ENCODE data around the gene YAP1. TPM values are rescaled to one million over a fixed set of nuclear protein-coding genes. Genes with fewer than 3 reads are reported as not detected.

Gene YAP1
- polyA plus RNA-seq, 1 donor from 2014 or later, result 0.46 TPM

GRCh38 chr11:102279641-102280170, 169.5 kb downstream of the YAP1 start:
- no peak overlapping the region for H3K9ac ChIP-seq (ENCODE audit: low read length)
- no peak overlapping the region for H2AFZ ChIP-seq (ENCODE audit: low read depth, low read length)
- no peaks in the 10 kb centered on the region for H3K27me3 ChIP-seq (ENCODE audit: insufficient read depth, low read depth, low read length)
- H3K9me2 ChIP-seq (ENCODE audit: insufficient read depth, low read length), result no peaks in the 10 kb centered on the region
- H3K4me3 ChIP-seq (ENCODE audit: low read length), result no peak overlapping the region
- H3K79me2 ChIP-seq (replicated peaks; ENCODE audit: insufficient read depth, low read length), result no peaks in the 10 kb centered on the region
- H3K36me3 ChIP-seq (ENCODE audit: insufficient read depth, low read length), result no peaks in the 10 kb centered on the region
- no peak for TF ChIP-seq POLR2AphosphoS5 (IDR thresholded peaks at IDR 0.05)
- TF ChIP-seq TAF1 (IDR thresholded peaks at IDR 0.05; ENCODE audit: low read depth), result no peak
- TF ChIP-seq EZH2 (IDR thresholded peaks at IDR 0.05; ENCODE audit: borderline replicate concordance, insufficient read depth, low read length, poor library complexity, severe bottlenecking), result no peak
- TF ChIP-seq REST (IDR thresholded peaks at IDR 0.05; ENCODE audit: borderline replicate concordance), result no peak
- TF ChIP-seq MXI1 (conservative IDR thresholded peaks at IDR 0.05; ENCODE audit: poor library complexity, severe bottlenecking), result no peak
- TF ChIP-seq RAD21 (conservative IDR thresholded peaks at IDR 0.05), result no peak
- no peak for TF ChIP-seq SMC3 (conservative IDR thresholded peaks at IDR 0.05; ENCODE audit: poor library complexity)
- TF ChIP-seq, protein P1, sequence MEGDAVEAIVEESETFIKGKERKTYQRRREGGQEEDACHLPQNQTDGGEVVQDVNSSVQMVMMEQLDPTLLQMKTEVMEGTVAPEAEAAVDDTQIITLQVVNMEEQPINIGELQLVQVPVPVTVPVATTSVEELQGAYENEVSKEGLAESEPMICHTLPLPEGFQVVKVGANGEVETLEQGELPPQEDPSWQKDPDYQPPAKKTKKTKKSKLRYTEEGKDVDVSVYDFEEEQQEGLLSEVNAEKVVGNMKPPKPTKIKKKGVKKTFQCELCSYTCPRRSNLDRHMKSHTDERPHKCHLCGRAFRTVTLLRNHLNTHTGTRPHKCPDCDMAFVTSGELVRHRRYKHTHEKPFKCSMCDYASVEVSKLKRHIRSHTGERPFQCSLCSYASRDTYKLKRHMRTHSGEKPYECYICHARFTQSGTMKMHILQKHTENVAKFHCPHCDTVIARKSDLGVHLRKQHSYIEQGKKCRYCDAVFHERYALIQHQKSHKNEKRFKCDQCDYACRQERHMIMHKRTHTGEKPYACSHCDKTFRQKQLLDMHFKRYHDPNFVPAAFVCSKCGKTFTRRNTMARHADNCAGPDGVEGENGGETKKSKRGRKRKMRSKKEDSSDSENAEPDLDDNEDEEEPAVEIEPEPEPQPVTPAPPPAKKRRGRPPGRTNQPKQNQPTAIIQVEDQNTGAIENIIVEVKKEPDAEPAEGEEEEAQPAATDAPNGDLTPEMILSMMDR (IDR thresholded peaks at IDR 0.05; ENCODE audit: poor library complexity, severe bottlenecking), result no peak
- no peak for TF ChIP-seq EP300 (conservative IDR thresholded peaks at IDR 0.05; ENCODE audit: poor library complexity, severe bottlenecking)
- no peak overlapping the region for H3K27ac ChIP-seq (ENCODE audit: low read length)
- H4K20me1 ChIP-seq (ENCODE audit: insufficient read depth), result no peaks in the 10 kb centered on the region
- H3K4me2 ChIP-seq (ENCODE audit: low read length), result no peak overlapping the region
- no peaks in the 10 kb centered on the region for H3K9me3 ChIP-seq (ENCODE audit: low read length)
- no peaks in the 10 kb centered on the region for H3F3A ChIP-seq (ENCODE audit: insufficient read depth, low read length, poor library complexity, severe bottlenecking)

- no peaks in the 10 kb centered on the region for H3K79me2 ChIP-seq (replicated peaks; ENCODE audit: insufficient read depth, low read length)
- no peaks in the 10 kb centered on the region for H4K20me1 ChIP-seq (ENCODE audit: insufficient read depth)
- H3K9me2 ChIP-seq (ENCODE audit: insufficient read depth, low read length), result no peaks in the 10 kb centered on the region
- H2AFZ ChIP-seq (ENCODE audit: low read depth, low read length), result no peak overlapping the region
- TF ChIP-seq EP300 (conservative IDR thresholded peaks at IDR 0.05; ENCODE audit: poor library complexity, severe bottlenecking) (no peak), REST (IDR thresholded peaks at IDR 0.05; ENCODE audit: borderline replicate concordance) (no peak), POLR2AphosphoS5 (IDR thresholded peaks at IDR 0.05) (no peak), TAF1 (IDR thresholded peaks at IDR 0.05; ENCODE audit: low read depth) (no peak), SMC3 (conservative IDR thresholded peaks at IDR 0.05; ENCODE audit: poor library complexity) (no peak), EZH2 (IDR thresholded peaks at IDR 0.05; ENCODE audit: borderline replicate concordance, insufficient read depth, low read length, poor library complexity, severe bottlenecking) (no peak), MXI1 (conservative IDR thresholded peaks at IDR 0.05; ENCODE audit: poor library complexity, severe bottlenecking) (no peak), RAD21 (conservative IDR thresholded peaks at IDR 0.05) (no peak)
- TF ChIP-seq, protein P1 (IDR thresholded peaks at IDR 0.05; ENCODE audit: poor library complexity, severe bottlenecking), result no peak
- H3K27me3 ChIP-seq (ENCODE audit: insufficient read depth, low read depth, low read length), result no peaks in the 10 kb centered on the region
- H3K9me3 ChIP-seq (ENCODE audit: low read length), result no peaks in the 10 kb centered on the region
- H3K27ac ChIP-seq (ENCODE audit: low read length), result no peak overlapping the region
- no peak overlapping the region for H3K4me2 ChIP-seq (ENCODE audit: low read length)
- no peaks in the 10 kb centered on the region for H3K36me3 ChIP-seq (ENCODE audit: insufficient read depth, low read length)
- no peak overlapping the region for H3K9ac ChIP-seq (ENCODE audit: low read length)
- no peak overlapping the region for H3K4me3 ChIP-seq (ENCODE audit: low read length)
- no peaks in the 10 kb centered on the region for H3F3A ChIP-seq (ENCODE audit: insufficient read depth, low read length, poor library complexity, severe bottlenecking)
Measured at GRCh38 chr11:102280245-102280833, 170.1 kb downstream of the YAP1 start.
